Measurements from ENCODE around the gene SHISA7.

- TF ChIP-seq CTCF (IDR thresholded peaks at IDR 0.05): peak; percentile 24 to 67 (median 42)
- no peak for TF ChIP-seq POLR2A (IDR thresholded peaks at IDR 0.05)
Measured at GRCh38 chr19:55454787-55455243, 11.7 kb upstream of the SHISA7 start.

Data from esophagus squamous epithelium (tissue), 4 donors.